GM21381 (cell line): ENCODE data around the gene HMX2.

Source experiments
- ATAC-seq: cut with Tn5 transposase; IDR thresholded peaks from one replicate; pipeline ENCODE4 v1.9.1; 2021; ENCODE audit warnings: mild to moderate bottlenecking, moderate library complexity; ENCODE audit not compliant: unreplicated experiment

Gene HMX2

GRCh38 chr10:123180101-123181090, 32.5 kb downstream of the HMX2 start:
- ATAC-seq, result no peak

- ATAC-seq, result no peak
These were observed 35.8 kb downstream of the HMX2 start for GRCh38 chr10:123183724-123184123.

- ATAC-seq, result no peak
These were observed 39.8 kb downstream of the HMX2 start for GRCh38 chr10:123187781-123188180.

GRCh38 chr10:123191886-123192285, 44.0 kb downstream of the HMX2 start:
- no peak for ATAC-seq

DNA sequence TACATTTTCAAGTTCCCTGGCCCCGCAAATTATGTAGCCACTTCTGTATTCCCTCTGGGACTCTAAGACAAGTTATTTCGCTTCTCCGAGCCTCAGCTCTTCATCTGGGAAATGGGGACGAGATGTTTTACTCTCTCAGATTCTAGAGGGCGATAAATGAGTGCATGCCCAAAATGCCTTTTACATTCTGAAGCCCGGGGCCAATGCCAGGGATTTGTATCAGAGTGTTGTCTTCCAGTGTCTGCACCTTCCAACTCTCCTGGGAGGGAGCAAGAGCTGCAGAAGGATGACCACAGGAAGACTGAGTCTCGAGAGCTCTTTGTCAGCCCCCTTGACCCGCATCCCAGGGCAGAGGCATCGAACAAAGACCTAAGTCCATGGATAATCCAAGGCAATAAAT, 46.1 kb downstream of the HMX2 start:
- no peak for ATAC-seq
